SU-DHL-6 (cell line): ENCODE results near the gene INMT.

ENCODE experiments used
- H2AFZ ChIP-seq: fragments of 200-600 bp; sonication (generic); 2 replicates; pipeline ENCODE4 v1.6.1; 2014; ENCODE audit warnings: low read depth, mild to moderate bottlenecking, moderate library complexity, mixed read lengths, antibody characterized with exemption, low read length; ENCODE audit not compliant: severe bottlenecking
- H3F3A ChIP-seq: fragments of 200-600 bp; shearing (Covaris generic); 2 replicates; pipeline ENCODE4 v1.6.0; 2016; ENCODE audit warnings: antibody characterized with exemption, mild to moderate bottlenecking; ENCODE audit not compliant: insufficient read depth
- H3K27ac ChIP-seq: fragments of 200-600 bp; sonication (generic); 2 replicates; pipeline ENCODE4 v1.5.1; 2016; ENCODE audit warnings: low read depth, mild to moderate bottlenecking, low read length, moderate library complexity, mixed read lengths
- H3K27me3 ChIP-seq: fragments of 200-600 bp; sonication (generic), shearing (Covaris generic); 2 replicates; pipeline ENCODE4 v1.6.0; 2014; ENCODE audit warnings: mild to moderate bottlenecking, low read length
- H3K36me3 ChIP-seq: fragments of 200-600 bp; sonication (generic); 2 replicates; pipeline ENCODE4 v1.6.1; 2014; ENCODE audit warnings: mild to moderate bottlenecking, low read length, mixed read lengths
- H3K4me2 ChIP-seq: fragments of 300-600, 200-600 bp; shearing (Covaris generic), sonication (generic); 2 replicates; pipeline ENCODE4 v1.6.0; 2014; ENCODE audit warnings: low read length, low read depth, mild to moderate bottlenecking; ENCODE audit not compliant: poor library complexity, severe bottlenecking
- H3K4me3 ChIP-seq: fragments of 200-600 bp; sonication (generic); 2 replicates; pipeline ENCODE4 v1.5.1; 2014; ENCODE audit warnings: antibody characterized with exemption, low read length, mild to moderate bottlenecking, mixed read lengths; ENCODE audit not compliant: insufficient read depth, poor library complexity, severe bottlenecking
- H3K79me2 ChIP-seq: fragments of 200-600 bp; sonication (generic); 2 replicates; pipeline ENCODE4 v1.6.1; 2014; ENCODE audit warnings: mild to moderate bottlenecking, low read length, moderate library complexity; ENCODE audit not compliant: insufficient read depth
- H3K9ac ChIP-seq: fragments of 200-600 bp; sonication (generic); 2 replicates; pipeline ENCODE4 v1.7.0; 2014; ENCODE audit warnings: mild to moderate bottlenecking, low read length
- H3K9me2 ChIP-seq: fragments of 200-600 bp; sonication (generic); replicated peaks from 2 replicates; pipeline ENCODE4 v1.6.1; 2014; ENCODE audit warnings: low read length; ENCODE audit not compliant: insufficient read depth
- H3K9me3 ChIP-seq: fragments of 200-600 bp; sonication (generic); 2 replicates; pipeline ENCODE4 v1.6.1; 2014; ENCODE audit warnings: low read length, mixed read lengths; ENCODE audit not compliant: insufficient read depth
- H4K20me1 ChIP-seq: fragments of 200-600 bp; sonication (generic); 2 replicates; pipeline ENCODE4 v1.6.1; 2014; ENCODE audit warnings: low read depth, mild to moderate bottlenecking, antibody characterized with exemption, low read length, moderate library complexity, mixed read lengths
- EZH2phosphoT487 ChIP-seq: fragments of 200-600 bp; sonication (generic), shearing (Covaris generic); conservative IDR thresholded peaks from 2 replicates; pipeline ENCODE4 v1.6.1; 2018; ENCODE audit warnings: mild to moderate bottlenecking, antibody characterized with exemption, low read length, moderate library complexity, mixed read lengths
- TF ChIP-seq, protein P1 (sequence below): fragments of 200-600 bp; sonication (generic); IDR thresholded peaks from one replicate; pipeline ENCODE4 v1.5.1; 2017; ENCODE audit warnings: antibody characterized with exemption, mild to moderate bottlenecking, low read length, moderate library complexity; ENCODE audit not compliant: insufficient read depth, poor library complexity, severe bottlenecking

Gene INMT

DNA sequence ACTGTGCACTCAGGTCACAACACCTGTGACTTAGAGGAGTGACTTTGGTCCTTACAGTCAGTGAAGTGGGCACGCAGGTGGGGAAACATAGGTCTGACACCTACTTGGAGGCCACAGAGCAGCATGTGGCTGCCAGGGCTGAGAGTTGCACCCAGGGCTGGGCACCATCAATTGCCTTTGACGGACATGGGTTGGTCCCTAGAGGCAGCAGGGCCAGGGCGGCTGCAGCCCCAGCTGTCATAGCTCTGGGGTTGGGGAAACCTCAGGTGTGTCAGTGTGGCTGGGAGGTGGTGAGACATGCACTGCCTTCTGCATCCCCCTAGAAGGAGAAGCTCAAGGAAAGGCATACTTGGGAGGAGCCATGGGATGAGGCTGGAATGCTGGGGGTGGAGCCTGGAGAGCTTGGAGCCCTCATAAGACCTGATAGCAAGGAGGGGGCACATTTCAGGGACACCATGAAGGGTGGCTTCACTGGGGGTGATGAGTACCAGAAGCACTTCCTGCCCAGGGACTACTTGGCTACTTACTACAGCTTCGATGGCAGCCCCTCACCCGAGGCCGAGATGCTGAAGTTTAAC lies at the start of gene INMT:
TSS of gene INMT (plus strand) at position 440 of the 578 bp plus-strand sequence. CDS start at position 456, 16 bp downstream.
- no peak within 1 kb of the TSS for H3K4me2 ChIP-seq
- no peaks in the 10 kb centered on the region for H3K79me2 ChIP-seq
- H3K9me3 ChIP-seq: no peaks in the 10 kb centered on the region
- H3K9me2 ChIP-seq: no peaks in the 10 kb centered on the region
- H3K27ac ChIP-seq: no peak within 1 kb of the TSS
- H2AFZ ChIP-seq: no peak within 1 kb of the TSS
- H3F3A ChIP-seq: no peaks in the 10 kb centered on the region
- H3K36me3 ChIP-seq: no peaks in the 10 kb centered on the region
- no peak within 1 kb of the TSS for H3K9ac ChIP-seq
- no peak for TF ChIP-seq EZH2phosphoT487
- TF ChIP-seq, protein P1, sequence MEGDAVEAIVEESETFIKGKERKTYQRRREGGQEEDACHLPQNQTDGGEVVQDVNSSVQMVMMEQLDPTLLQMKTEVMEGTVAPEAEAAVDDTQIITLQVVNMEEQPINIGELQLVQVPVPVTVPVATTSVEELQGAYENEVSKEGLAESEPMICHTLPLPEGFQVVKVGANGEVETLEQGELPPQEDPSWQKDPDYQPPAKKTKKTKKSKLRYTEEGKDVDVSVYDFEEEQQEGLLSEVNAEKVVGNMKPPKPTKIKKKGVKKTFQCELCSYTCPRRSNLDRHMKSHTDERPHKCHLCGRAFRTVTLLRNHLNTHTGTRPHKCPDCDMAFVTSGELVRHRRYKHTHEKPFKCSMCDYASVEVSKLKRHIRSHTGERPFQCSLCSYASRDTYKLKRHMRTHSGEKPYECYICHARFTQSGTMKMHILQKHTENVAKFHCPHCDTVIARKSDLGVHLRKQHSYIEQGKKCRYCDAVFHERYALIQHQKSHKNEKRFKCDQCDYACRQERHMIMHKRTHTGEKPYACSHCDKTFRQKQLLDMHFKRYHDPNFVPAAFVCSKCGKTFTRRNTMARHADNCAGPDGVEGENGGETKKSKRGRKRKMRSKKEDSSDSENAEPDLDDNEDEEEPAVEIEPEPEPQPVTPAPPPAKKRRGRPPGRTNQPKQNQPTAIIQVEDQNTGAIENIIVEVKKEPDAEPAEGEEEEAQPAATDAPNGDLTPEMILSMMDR: no peak
- no peaks in the 10 kb centered on the region for H3K27me3 ChIP-seq
- no peaks in the 10 kb centered on the region for H4K20me1 ChIP-seq
- H3K4me3 ChIP-seq: no peak within 1 kb of the TSS

DNA sequence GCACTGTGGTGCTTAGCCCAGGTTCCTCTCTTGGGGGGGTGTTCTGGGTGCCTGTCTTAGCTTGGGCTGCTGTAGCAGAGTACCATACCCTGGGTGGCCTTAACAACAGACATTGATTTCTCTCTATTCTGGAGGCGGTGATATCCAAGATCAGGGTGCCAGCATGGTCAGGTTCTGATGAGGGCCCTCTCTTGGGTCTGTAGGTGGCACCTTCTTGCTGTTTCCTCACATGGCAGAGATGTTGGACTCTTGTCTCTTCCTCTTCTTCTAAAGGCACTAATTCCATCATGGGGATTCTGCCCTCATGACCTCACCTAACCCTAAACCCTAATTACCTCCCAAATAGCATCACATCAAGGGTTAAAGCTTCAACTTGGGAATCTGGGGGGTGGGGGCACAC lies 49.7 kb upstream of the INMT start:
- H3K27me3 ChIP-seq: no peaks in the 10 kb centered on the region
- H4K20me1 ChIP-seq: no peaks in the 10 kb centered on the region
- no peak overlapping the region for H3K4me2 ChIP-seq
- no peak overlapping the region for H2AFZ ChIP-seq
- H3K9me2 ChIP-seq: no peaks in the 10 kb centered on the region
- no peaks in the 10 kb centered on the region for H3K79me2 ChIP-seq
- H3K9ac ChIP-seq: no peak overlapping the region
- no peaks in the 10 kb centered on the region for H3K36me3 ChIP-seq
- H3K4me3 ChIP-seq: no peak overlapping the region
- no peaks in the 10 kb centered on the region for H3F3A ChIP-seq
- no peak overlapping the region for H3K27ac ChIP-seq
- no peaks in the 10 kb centered on the region for H3K9me3 ChIP-seq
- TF ChIP-seq EZH2phosphoT487: no peak
- TF ChIP-seq, protein P1: peak; percentile 25

DNA sequence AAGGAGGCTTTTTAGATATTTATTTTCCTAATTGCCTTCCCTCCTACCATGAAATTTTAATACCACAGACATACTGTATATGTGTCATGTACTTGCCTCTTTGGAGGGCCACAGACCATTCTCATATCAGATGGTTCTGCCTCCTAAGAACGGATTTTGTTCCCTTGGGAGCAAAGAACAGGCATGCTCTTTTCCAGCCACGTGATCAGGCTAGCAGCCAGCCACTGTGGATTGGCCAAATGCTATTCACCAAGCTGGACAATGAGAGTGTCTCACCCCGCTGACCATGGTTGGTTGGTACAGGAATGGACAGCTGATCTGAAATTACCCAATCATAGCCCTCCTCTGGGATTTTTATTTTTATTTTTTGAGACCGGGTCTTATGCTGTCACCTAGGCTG lies 48.2 kb upstream of the INMT start:
- no peak overlapping the region for H3K9ac ChIP-seq
- H4K20me1 ChIP-seq: no peaks in the 10 kb centered on the region
- no peaks in the 10 kb centered on the region for H3K79me2 ChIP-seq
- no peaks in the 10 kb centered on the region for H3K36me3 ChIP-seq
- no peak overlapping the region for H3K4me3 ChIP-seq
- H3K27me3 ChIP-seq: no peaks in the 10 kb centered on the region
- no peaks in the 10 kb centered on the region for H3F3A ChIP-seq
- no peaks in the 10 kb centered on the region for H3K9me3 ChIP-seq
- H3K4me2 ChIP-seq: no peak overlapping the region
- H3K27ac ChIP-seq: no peak overlapping the region
- no peaks in the 10 kb centered on the region for H3K9me2 ChIP-seq
- H2AFZ ChIP-seq: no peak overlapping the region
- TF ChIP-seq, protein P1: no peak
- no peak for TF ChIP-seq EZH2phosphoT487
